CD4-positive, alpha-beta T cell (primary cell): ENCODE data around the gene AAK1. TPM values are rescaled to one million over a fixed set of nuclear protein-coding genes. Genes with fewer than 3 reads are reported as not detected.

Experiments
- ATAC-seq: fragments of 200-7000 bp; cut with Tn5 transposase; one replicate; pipeline ENCODE4 v1.10.0; 2022; ENCODE audit warnings: mild to moderate bottlenecking; ENCODE audit not compliant: poor library complexity
- CTCF ChIA-PET: fragments of 350-600 bp; sonication (Branson Sonifier 250); formaldehyde crosslinking; loops from one replicate; lab custom pipeline; 2021; ENCODE audit warnings: antibody characterized with exemption, inconsistent platforms; lab: Charles Lee
- POLR2A ChIA-PET: fragments of 350-600 bp; sonication (Branson Sonifier 250); formaldehyde crosslinking; loops from one replicate; lab custom pipeline; 2021; ENCODE audit warnings: antibody characterized with exemption, inconsistent platforms; lab: Charles Lee
- DNase-seq, 14 experiments: peaks; one replicate each; pipeline ENCODE4 v3.0.0-alpha.2; 2013 to 2020; ENCODE audit warnings: mixed read lengths in 2 of 14
- H3K27ac ChIP-seq, 2 donors: one replicate each; pipeline versions ENCODE4 v1.5.1 to v1.7.0; 2013; ENCODE audit warnings: low read length in 2 of 2, low read depth in 1 of 2, mild to moderate bottlenecking in 1 of 2
- H3K27me3 ChIP-seq, 2 experiments: 1 replicate in 1 of 2; 2 replicates in 1 of 2; pipeline versions ENCODE4 v1.6.1 to v1.7.0; 2013; ENCODE audit warnings: low read length in 2 of 2, control low read depth in 1 of 2, mild to moderate bottlenecking in 1 of 2, moderate library complexity in 1 of 2; ENCODE audit not compliant: insufficient read depth in 2 of 2, control insufficient read depth in 1 of 2
- H3K36me3 ChIP-seq: one replicate; pipeline ENCODE4 v1.6.1; 2013; ENCODE audit warnings: low read length, control low read depth; ENCODE audit not compliant: insufficient read depth
- H3K4me1 ChIP-seq: one replicate; pipeline ENCODE4 v1.6.1; 2013; ENCODE audit warnings: low read length, control low read depth; ENCODE audit not compliant: insufficient read depth
- H3K4me3 ChIP-seq: one replicate; pipeline ENCODE4 v1.5.1; 2013; ENCODE audit warnings: mild to moderate bottlenecking, low read length, moderate library complexity
- H3K9me3 ChIP-seq, 2 experiments: 1 replicate in 1 of 2; 2 replicates in 1 of 2; pipeline versions ENCODE4 v1.6.1 to v1.7.0; 2013; ENCODE audit warnings: low read length in 2 of 2, mild to moderate bottlenecking in 2 of 2, control low read depth in 1 of 2, moderate library complexity in 1 of 2; ENCODE audit not compliant: control insufficient read depth in 1 of 2, insufficient read depth in 1 of 2
- H3K27ac Mint-ChIP-seq: one replicate; pipeline ENCODE4 v1.8.0; 2020; ENCODE audit warnings: mixed read lengths
- H3K27me3 Mint-ChIP-seq: one replicate; pipeline ENCODE4 v1.8.0; 2021; ENCODE audit warnings: mixed read lengths
- H3K36me3 Mint-ChIP-seq: one replicate; pipeline ENCODE4 v1.8.0; 2021; ENCODE audit warnings: low read depth, mixed read lengths
- H3K4me1 Mint-ChIP-seq: one replicate; pipeline ENCODE4 v1.8.0; 2021; ENCODE audit warnings: low read depth, mixed read lengths
- H3K4me3 Mint-ChIP-seq: one replicate; pipeline ENCODE4 v1.8.0; 2020; ENCODE audit warnings: mild to moderate bottlenecking, mixed read lengths
- H3K9me3 Mint-ChIP-seq: one replicate; pipeline ENCODE4 v1.8.0; 2020; ENCODE audit warnings: mixed read lengths
- CTCF ChIP-seq: fragments of 200-600 bp; IDR thresholded peaks from one replicate; pipeline ENCODE4 v1.8.0; 2022; ENCODE audit warnings: antibody characterized with exemption, mild to moderate bottlenecking
- intact Hi-C, 2 experiments: fragments of 100-400 bp; cut with DNase I in 1 of 2; cut with micrococcal nuclease in 1 of 2; formaldehyde crosslinking; loops; one replicate each; pipeline versions ENCODE4 v1.15.1 to v1.9.0; 2023 to 2025; cut with DNase I, micrococcal nuclease
- total RNA-seq, 174 experiments: library from RNA in 2 of 174; stranded (reverse) in 2 of 174; gene quantifications; one replicate each; pipeline ENCODE4 v1.2.3 and lab custom pipeline; 2021 to 2026

Gene AAK1
- total RNA-seq, 2 experiments from 2014 or later, result 201 to 208 TPM

- Mint-ChIP-seq H3K27me3 (no peaks in the 10 kb centered on the region), H3K9me3 (no peaks in the 10 kb centered on the region), H3K4me1 (peaks cover 71% of the 10 kb centered on the region), H3K27ac (peak overlapping the region; percentile 95), H3K4me3 (peak overlapping the region; percentile 99), H3K36me3 (peaks cover 68% of the 10 kb centered on the region)
- ChIA-PET POLR2A (interaction anchor here (0.6 to 7.9 kb wide), 31 partner anchors 9 to 500 kb away, joined by 3 to 214 read pairs (median 10); partner anchors contain the start of genes GMCL1, MXD1 and NFU1), CTCF (interaction anchor here (1.2 to 2.4 kb wide), 4 partner anchors 50 to 78 kb away, joined by 4 to 19 read pairs (median 7); no protein-coding TSS in a partner anchor)
- ATAC-seq, result peak; percentile 24
- peak in 13 of 14 experiments; percentile 27 to 77 (median 59) for DNase-seq
- Histone ChIP-seq H3K36me3 (peaks cover 17% of the 10 kb centered on the region), H3K9me3 (no peaks in the 10 kb centered on the region), H3K27me3 (no peaks in the 10 kb centered on the region), H3K4me3 (peak overlapping the region; percentile 85), H3K27ac (peak overlapping the region; percentile 62 to 90), H3K4me1 (peaks cover 56% of the 10 kb centered on the region)
- intact Hi-C loops, result loop anchor here (2.0 to 10.0 kb wide), 8 partner anchors 41 to 258 kb away; partner anchors contain the start of genes GFPT1 (in 1 of the 2) and NFU1 (in 1 of the 2)
- TF ChIP-seq CTCF, result no peak
Measured at GRCh38 chr2:69642709-69643601, 584 bp downstream of the AAK1 start.

GRCh38 chr2:69641887-69642708, 1.4 kb downstream of the AAK1 start:
- peak in 2 of 14 experiments; percentile 36 to 39 for DNase-seq
- POLR2A ChIA-PET, result interaction anchor here (0.7 to 7.9 kb wide), 13 partner anchors 8 to 87 kb away, joined by 3 to 214 read pairs (median 4); no protein-coding TSS in a partner anchor
- intact Hi-C loops, result loop anchor here (2.0 to 10.0 kb wide), 9 partner anchors 19 to 257 kb away; partner anchors contain the start of genes GFPT1 (in 1 of the 2) and NFU1 (in 1 of the 2)

More at GRCh38 chr2:69641887-69642708, 1.4 kb downstream of the AAK1 start:
- no peak for ATAC-seq
- peaks cover 55% of the 10 kb centered on the region for H3K4me1 ChIP-seq
- H3K9me3 ChIP-seq, result no peaks in the 10 kb centered on the region
- H3K4me3 Mint-ChIP-seq, result peak overlapping the region; percentile 99
- H3K4me1 Mint-ChIP-seq, result peaks cover 74% of the 10 kb centered on the region
- H3K36me3 Mint-ChIP-seq, result peaks cover 76% of the 10 kb centered on the region
- peaks cover 23% of the 10 kb centered on the region for H3K36me3 ChIP-seq
- H3K4me3 ChIP-seq, result peak overlapping the region; percentile 85
- peak overlapping the region; percentile 95 for H3K27ac Mint-ChIP-seq
- TF ChIP-seq CTCF, result no peak
- no peaks in the 10 kb centered on the region for H3K27me3 Mint-ChIP-seq
- H3K9me3 Mint-ChIP-seq, result no peaks in the 10 kb centered on the region
- CTCF ChIA-PET, result interaction anchor here (1.8 kb wide), 1 partner anchor 14 kb away, joined by 7 read pairs; no protein-coding TSS in a partner anchor
- H3K27ac ChIP-seq, result peak overlapping the region; percentile 62 to 90
- H3K27me3 ChIP-seq, result no peaks in the 10 kb centered on the region
